Hepatocyte (in vitro differentiated cells): Measurements from ENCODE around the gene SLC22A23.

Source experiments
- EZH2phosphoT487 ChIP-seq: fragments of 200-600 bp; sonication (generic); IDR thresholded peaks from one replicate; pipeline ENCODE4 v1.6.1; 2018; ENCODE audit warnings: antibody characterized with exemption, mild to moderate bottlenecking, low read depth, moderate library complexity; ENCODE audit not compliant: unreplicated experiment, severe bottlenecking
- TF ChIP-seq, protein P1 (sequence below): fragments of 200-600 bp; sonication (generic); IDR thresholded peaks from 2 replicates; pipeline ENCODE4 v1.5.1; 2016; ENCODE audit warnings: antibody characterized with exemption, mild to moderate bottlenecking; ENCODE audit not compliant: poor library complexity

DNA sequence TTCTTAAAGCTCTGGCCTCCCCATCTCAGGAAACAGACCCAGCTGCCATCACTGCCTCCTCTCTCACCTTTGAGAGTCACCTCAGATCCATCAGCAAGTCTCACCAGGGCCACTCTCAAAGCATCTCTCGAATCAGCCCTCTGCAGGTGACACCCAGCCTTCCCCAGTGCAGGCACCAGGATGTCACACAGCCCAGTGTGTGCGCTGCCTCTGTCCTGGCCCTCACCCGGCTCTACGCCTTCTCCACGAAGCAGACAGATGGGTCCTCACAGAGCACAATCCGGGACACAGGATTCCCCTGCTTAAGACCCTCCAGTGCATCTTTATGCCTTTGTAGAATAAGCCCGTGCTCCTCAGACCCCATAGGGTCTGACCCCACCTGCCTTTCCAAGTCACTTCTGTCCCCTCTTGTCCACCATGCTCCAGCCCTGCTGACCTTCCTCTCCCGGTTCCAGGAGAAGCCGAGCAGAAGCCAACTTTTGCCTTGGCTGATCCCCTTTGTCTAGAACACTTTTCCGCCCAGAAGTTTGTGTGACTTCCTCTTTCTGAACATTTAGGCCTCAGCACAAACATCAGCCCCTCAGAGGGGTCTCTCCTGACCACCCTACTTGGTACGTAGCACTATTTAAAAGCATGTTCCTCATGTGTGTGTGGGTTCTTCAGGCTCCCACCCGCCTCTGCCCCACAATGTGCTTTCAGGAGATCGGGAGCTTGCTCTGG is 137.9 kb downstream of the SLC22A23 start:
- TF ChIP-seq, protein P1, sequence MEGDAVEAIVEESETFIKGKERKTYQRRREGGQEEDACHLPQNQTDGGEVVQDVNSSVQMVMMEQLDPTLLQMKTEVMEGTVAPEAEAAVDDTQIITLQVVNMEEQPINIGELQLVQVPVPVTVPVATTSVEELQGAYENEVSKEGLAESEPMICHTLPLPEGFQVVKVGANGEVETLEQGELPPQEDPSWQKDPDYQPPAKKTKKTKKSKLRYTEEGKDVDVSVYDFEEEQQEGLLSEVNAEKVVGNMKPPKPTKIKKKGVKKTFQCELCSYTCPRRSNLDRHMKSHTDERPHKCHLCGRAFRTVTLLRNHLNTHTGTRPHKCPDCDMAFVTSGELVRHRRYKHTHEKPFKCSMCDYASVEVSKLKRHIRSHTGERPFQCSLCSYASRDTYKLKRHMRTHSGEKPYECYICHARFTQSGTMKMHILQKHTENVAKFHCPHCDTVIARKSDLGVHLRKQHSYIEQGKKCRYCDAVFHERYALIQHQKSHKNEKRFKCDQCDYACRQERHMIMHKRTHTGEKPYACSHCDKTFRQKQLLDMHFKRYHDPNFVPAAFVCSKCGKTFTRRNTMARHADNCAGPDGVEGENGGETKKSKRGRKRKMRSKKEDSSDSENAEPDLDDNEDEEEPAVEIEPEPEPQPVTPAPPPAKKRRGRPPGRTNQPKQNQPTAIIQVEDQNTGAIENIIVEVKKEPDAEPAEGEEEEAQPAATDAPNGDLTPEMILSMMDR, result no peak
- TF ChIP-seq EZH2phosphoT487, result no peak
